Breast epithelium (tissue), 3 donors: ENCODE data around the gene TP53BP2.

Experiments used
- CTCF ChIP-seq, 3 donors: fragments of 450-650 bp; IDR thresholded peaks; one replicate each; pipeline ENCODE4 v1.5.1; 2016 to 2017; ENCODE audit warnings: antibody characterized with exemption in 3 of 3, mild to moderate bottlenecking in 3 of 3, moderate library complexity in 3 of 3
- POLR2A ChIP-seq: fragments of 450-650 bp; IDR thresholded peaks from one replicate; pipeline ENCODE4 v1.6.1; 2016; ENCODE audit warnings: antibody characterized with exemption, mild to moderate bottlenecking, moderate library complexity
- POLR2AphosphoS5 ChIP-seq, 3 donors: sonication (generic); formaldehyde crosslinking; IDR thresholded peaks; one replicate each; pipeline ENCODE4 v1.6.1; 2017; ENCODE audit warnings: antibody characterized with exemption in 3 of 3

GRCh38 chr1:223835754-223836153 lies 10.0 kb downstream of the TP53BP2 start:
- TF ChIP-seq CTCF (IDR thresholded peaks at IDR 0.05): no peak
- no peak for TF ChIP-seq POLR2A
- TF ChIP-seq POLR2AphosphoS5 (IDR thresholded peaks at IDR 0.05): no peak
